Fibroblast of lung (primary cell): Measurements from ENCODE around the gene TRIL.

Experiments used
- CTCF ChIP-seq, 2 donors: IDR thresholded peaks in 1 of 2; conservative IDR thresholded peaks in 1 of 2; 1 replicate in 1 of 2; 2 replicates in 1 of 2; pipeline ENCODE4 v1.5.1; 2011 to 2012; ENCODE audit warnings: low read length in 2 of 2, control low read depth in 1 of 2, inconsistent platforms in 1 of 2, low read depth in 1 of 2, mild to moderate bottlenecking in 1 of 2
- EZH2 ChIP-seq: IDR thresholded peaks from 2 replicates; pipeline ENCODE4 v1.5.1; 2012; ENCODE audit warnings: low read length, control low read depth, mild to moderate bottlenecking; ENCODE audit errors: missing control alignments

- TF ChIP-seq CTCF (conservative IDR thresholded peaks at IDR 0.05 in 1 of 2, IDR thresholded peaks at IDR 0.05 in 1 of 2; ENCODE audit: low read depth in 1 of 2, low read length in 2 of 2): no peak
- no peak for TF ChIP-seq EZH2
These were observed 23.0 kb upstream of the TRIL start for GRCh38 chr7:28981161-28981465.
